COLO668 (cell line): Measurements from ENCODE around the gene RPRD2.

Experiments
- DNase-seq: peaks from one replicate; lab custom pipeline; 2025; ENCODE audit not compliant: unreplicated experiment; lab: John Stamatoyannopoulos, UW

The RPRD2 gene

GRCh38 chr1:150469291-150469690 lies 105.3 kb downstream of the RPRD2 start:
- no peak for DNase-seq

- no peak for DNase-seq
Measured at GRCh38 chr1:150472601-150473200, 108.8 kb downstream of the RPRD2 start.

- DNase-seq, result no peak
Measured at GRCh38 chr1:150473659-150474058, 109.7 kb downstream of the RPRD2 start.

GRCh38 chr1:150474869-150475268 lies 110.9 kb downstream of the RPRD2 start:
- no peak for DNase-seq

- DNase-seq, result no peak
Measured at GRCh38 chr1:150476754-150477153, 112.8 kb downstream of the RPRD2 start.

GRCh38 chr1:150477320-150477719 lies 113.4 kb downstream of the RPRD2 start:
- DNase-seq, result no peak

GRCh38 chr1:150477733-150478132 lies 113.8 kb downstream of the RPRD2 start:
- no peak for DNase-seq

- DNase-seq, result no peak
Measured at GRCh38 chr1:150479370-150479769, 115.4 kb downstream of the RPRD2 start.

GRCh38 chr1:150479927-150480352 lies 116.0 kb downstream of the RPRD2 start:
- DNase-seq, result no peak

GRCh38 chr1:150484431-150484830 lies 120.5 kb downstream of the RPRD2 start:
- no peak for DNase-seq

- no peak for DNase-seq
Measured at GRCh38 chr1:150484861-150485260, 120.9 kb downstream of the RPRD2 start.

- DNase-seq, result peak; percentile 97
Measured at GRCh38 chr1:150486966-150487762, 123.2 kb downstream of the RPRD2 start, which contains the start of gene TARS2. Gene TARS2 (plus strand): TSS chr1:150487419. CDS start chr1:150487451, 32 bp downstream.

- DNase-seq, result no peak
Measured at GRCh38 chr1:150487763-150488115, 123.8 kb downstream of the RPRD2 start.

GRCh38 chr1:150493175-150493574 lies 129.2 kb downstream of the RPRD2 start:
- no peak for DNase-seq

- DNase-seq, result no peak
Measured at GRCh38 chr1:150498342-150498741, 134.4 kb downstream of the RPRD2 start.

- DNase-seq, result no peak
Measured at GRCh38 chr1:150505431-150505830, 141.5 kb downstream of the RPRD2 start.

GRCh38 chr1:150507912-150508864 lies 144.2 kb downstream of the RPRD2 start, which contains the start of gene ECM1:
Gene ECM1 (plus strand): TSS chr1:150508109. CDS start chr1:150508210, 101 bp downstream.
- peak; percentile 53 for DNase-seq

GRCh38 chr1:150508982-150509381 lies 145.0 kb downstream of the RPRD2 start:
- no peak for DNase-seq

GRCh38 chr1:150511551-150511950 lies 147.6 kb downstream of the RPRD2 start:
- DNase-seq, result peak; percentile 98

- no peak for DNase-seq
Measured at GRCh38 chr1:150511985-150512660, 148.2 kb downstream of the RPRD2 start.

- no peak for DNase-seq
Measured at GRCh38 chr1:150512846-150513245, 148.9 kb downstream of the RPRD2 start.
